Measurements from ENCODE around the gene AKR1C3.

Gene AKR1C3

DNA sequence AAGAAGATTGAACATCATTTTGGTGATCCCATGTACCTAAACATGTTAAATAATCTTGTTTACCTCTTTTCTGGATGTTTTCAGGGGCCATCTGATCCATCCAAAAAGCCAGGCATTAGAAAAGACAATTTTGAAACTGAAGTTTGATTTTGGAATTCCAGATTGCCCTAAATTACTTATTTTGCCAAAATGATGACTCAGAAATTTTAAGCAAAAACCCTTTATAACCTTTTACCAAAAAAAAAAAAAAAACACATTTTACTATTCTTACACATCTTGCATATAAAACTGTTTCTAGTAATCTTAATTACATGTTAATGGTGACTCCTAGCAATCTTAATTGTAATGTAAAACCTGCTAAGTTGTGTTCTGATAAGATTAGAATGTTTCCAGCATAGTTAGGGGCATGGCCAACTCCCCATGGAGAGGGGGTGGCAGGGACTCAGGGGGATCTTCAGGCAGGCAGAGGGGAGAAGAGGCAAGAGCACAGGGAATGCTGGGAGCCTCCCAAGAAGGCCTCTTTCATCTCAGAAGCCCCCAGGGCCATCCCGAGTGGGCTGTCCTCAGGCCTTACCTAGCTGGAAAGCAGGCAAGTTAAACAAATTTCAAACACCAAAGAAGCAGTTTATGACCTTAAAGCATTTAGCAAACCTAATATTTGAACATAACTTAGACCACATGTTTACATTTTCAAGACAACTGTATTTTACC lies 25.8 kb upstream of the AKR1C3 start:
- Histone ChIP-seq H3K36me3 (ENCODE audit: control insufficient read depth, insufficient read depth, low read length) (no peaks in the 10 kb centered on the region), H3K4me3 (ENCODE audit: insufficient read depth, low read depth, low read length, poor library complexity, severe bottlenecking) (no peak overlapping the region), H3K27ac (ENCODE audit: insufficient read depth, low read length, poor library complexity, severe bottlenecking) (no peak overlapping the region), H3K27me3 (replicated peaks; ENCODE audit: control insufficient read depth, insufficient read depth, low read length, poor library complexity, severe bottlenecking) (no peaks in the 10 kb centered on the region), H3K4me1 (ENCODE audit: control insufficient read depth, insufficient read depth, low read length, poor library complexity, severe bottlenecking) (no peaks in the 10 kb centered on the region), H3K9me3 (ENCODE audit: control insufficient read depth, low read length) (no peaks in the 10 kb centered on the region)
- no peak for DNase-seq

DNA sequence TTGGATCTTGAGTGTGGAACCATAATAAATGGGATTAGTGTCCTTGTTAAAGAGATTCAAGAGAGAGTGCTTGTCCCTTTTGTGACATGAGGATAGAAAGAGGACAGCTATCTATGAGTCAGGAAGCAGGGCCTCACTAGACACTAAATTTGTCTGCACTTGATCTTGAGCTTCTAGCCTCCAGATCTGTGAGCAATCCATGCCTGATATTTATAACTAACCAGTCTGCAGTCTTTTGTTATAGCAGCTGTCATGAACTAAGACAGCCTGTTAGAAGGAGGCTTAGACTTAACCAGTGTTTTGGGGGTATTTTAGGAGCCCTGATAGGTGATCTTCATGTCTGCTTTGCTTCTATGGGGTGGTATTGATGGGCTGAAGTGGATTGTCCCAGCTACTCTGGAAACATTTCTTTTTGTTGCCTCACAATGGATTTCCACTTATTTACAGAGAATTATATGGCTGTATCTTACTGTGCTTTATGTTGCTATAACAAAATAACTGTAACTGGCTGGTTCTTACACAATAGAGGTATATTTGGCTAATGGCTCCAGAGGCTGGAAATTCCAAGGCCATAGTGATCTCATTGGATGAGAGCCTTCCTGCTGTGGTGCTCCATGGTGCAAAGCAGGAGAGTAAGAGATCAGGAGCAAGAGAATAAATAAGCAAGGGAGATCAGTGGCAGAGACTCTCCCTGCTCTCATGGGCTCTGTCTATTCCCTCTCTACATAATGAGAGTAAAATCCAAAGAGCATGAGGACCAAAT lies 23.4 kb upstream of the AKR1C3 start:
- Histone ChIP-seq H3K4me1 (ENCODE audit: control insufficient read depth, insufficient read depth, low read length, poor library complexity, severe bottlenecking) (no peaks in the 10 kb centered on the region), H3K9me3 (ENCODE audit: control insufficient read depth, low read length) (no peaks in the 10 kb centered on the region), H3K27me3 (replicated peaks; ENCODE audit: control insufficient read depth, insufficient read depth, low read length, poor library complexity, severe bottlenecking) (no peaks in the 10 kb centered on the region), H3K4me3 (ENCODE audit: insufficient read depth, low read depth, low read length, poor library complexity, severe bottlenecking) (no peak overlapping the region), H3K27ac (ENCODE audit: insufficient read depth, low read length, poor library complexity, severe bottlenecking) (no peak overlapping the region), H3K36me3 (ENCODE audit: control insufficient read depth, insufficient read depth, low read length) (no peaks in the 10 kb centered on the region)
- DNase-seq, result no peak

DNA sequence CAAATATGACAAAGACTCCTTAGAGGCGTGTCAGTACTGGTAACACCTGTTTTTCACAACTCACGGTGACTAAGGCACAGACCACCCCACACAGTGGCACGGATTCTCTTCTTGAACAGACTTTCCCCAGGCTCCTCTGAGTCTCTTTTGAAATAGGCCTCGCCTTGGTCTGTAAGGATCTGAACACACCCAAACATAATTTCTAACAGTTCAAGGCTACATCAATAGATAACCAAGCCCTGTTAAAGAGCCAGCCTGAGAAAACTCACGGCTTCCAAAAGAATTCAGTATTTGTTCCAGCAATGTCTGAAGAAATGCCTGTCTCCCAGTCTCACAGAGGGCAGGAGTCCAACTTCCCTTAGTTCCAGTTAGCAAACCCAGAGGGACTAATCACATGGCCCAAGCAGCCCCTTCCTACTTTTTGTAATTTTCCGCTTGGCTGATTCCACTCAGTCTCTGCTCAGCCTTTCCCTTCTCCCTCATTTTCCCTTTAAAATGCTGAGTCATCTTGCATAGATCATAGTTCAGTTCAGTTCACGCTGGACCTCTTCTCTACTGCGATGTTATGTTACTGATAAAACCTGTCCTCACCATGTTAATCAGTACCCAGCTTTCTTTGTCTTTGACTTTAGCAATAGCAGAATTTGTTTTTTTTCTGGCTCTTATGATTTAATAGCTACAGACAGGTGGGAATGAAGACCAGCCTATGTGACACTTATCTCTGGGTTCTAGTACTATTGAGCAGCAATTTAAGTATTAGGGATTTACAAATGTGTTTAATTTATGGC lies 22.6 kb upstream of the AKR1C3 start:
- Histone ChIP-seq H3K27me3 (replicated peaks; ENCODE audit: control insufficient read depth, insufficient read depth, low read length, poor library complexity, severe bottlenecking) (no peaks in the 10 kb centered on the region), H3K36me3 (ENCODE audit: control insufficient read depth, insufficient read depth, low read length) (no peaks in the 10 kb centered on the region), H3K4me3 (ENCODE audit: insufficient read depth, low read depth, low read length, poor library complexity, severe bottlenecking) (no peak overlapping the region), H3K9me3 (ENCODE audit: control insufficient read depth, low read length) (no peaks in the 10 kb centered on the region), H3K27ac (ENCODE audit: insufficient read depth, low read length, poor library complexity, severe bottlenecking) (no peak overlapping the region), H3K4me1 (ENCODE audit: control insufficient read depth, insufficient read depth, low read length, poor library complexity, severe bottlenecking) (no peaks in the 10 kb centered on the region)
- DNase-seq, result no peak

DNA sequence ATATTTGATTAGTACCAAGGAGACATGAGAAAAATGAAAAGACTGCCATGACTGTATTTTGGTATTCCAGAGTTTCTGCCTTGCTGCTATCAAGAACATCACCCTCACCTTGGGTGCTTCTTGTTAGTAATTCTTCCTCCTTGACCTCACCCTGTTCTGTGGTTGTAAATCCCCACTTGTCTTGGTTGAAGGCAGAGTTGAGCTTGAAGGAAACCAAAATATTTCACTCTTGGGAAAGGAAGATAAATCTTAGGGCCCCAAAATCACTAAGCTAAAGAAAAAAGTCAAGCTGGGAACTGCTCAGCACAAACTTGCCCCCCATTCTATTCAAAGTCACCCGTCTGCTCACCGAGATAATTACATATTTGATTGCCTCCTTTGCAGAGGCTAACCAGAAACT lies 20.6 kb upstream of the AKR1C3 start:
- DNase-seq, result no peak
- no peaks in the 10 kb centered on the region for H3K27me3 ChIP-seq (replicated peaks; ENCODE audit: control insufficient read depth, insufficient read depth, low read length, poor library complexity, severe bottlenecking)
- no peaks in the 10 kb centered on the region for H3K36me3 ChIP-seq (ENCODE audit: control insufficient read depth, insufficient read depth, low read length)
- H3K27ac ChIP-seq (ENCODE audit: insufficient read depth, low read length, poor library complexity, severe bottlenecking), result no peak overlapping the region
- no peak overlapping the region for H3K4me3 ChIP-seq (ENCODE audit: insufficient read depth, low read depth, low read length, poor library complexity, severe bottlenecking)
- H3K4me1 ChIP-seq (ENCODE audit: control insufficient read depth, insufficient read depth, low read length, poor library complexity, severe bottlenecking), result no peaks in the 10 kb centered on the region
- H3K9me3 ChIP-seq (ENCODE audit: control insufficient read depth, low read length), result no peaks in the 10 kb centered on the region

DNA sequence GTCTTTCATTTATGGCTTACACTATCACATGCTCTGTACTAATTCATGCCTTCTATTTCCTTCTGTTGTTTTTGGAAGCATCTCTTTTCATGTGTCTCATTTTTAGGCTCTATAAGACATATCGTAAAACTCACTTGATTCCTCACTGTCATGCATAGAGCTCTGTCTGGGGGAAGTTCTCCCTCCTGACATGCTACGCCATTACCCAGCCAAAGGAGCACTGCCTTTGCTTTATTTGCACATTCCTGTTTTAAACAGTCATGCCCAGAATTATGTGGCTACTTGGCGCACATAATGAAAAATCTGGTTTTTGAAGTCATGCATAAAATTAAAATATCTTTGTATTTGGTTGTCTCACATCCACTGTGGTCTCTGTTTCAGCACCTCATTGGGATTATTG lies 17.6 kb upstream of the AKR1C3 start:
- DNase-seq, result no peak
- Histone ChIP-seq H3K9me3 (ENCODE audit: control insufficient read depth, low read length) (no peaks in the 10 kb centered on the region), H3K4me1 (ENCODE audit: control insufficient read depth, insufficient read depth, low read length, poor library complexity, severe bottlenecking) (no peaks in the 10 kb centered on the region), H3K27ac (ENCODE audit: insufficient read depth, low read length, poor library complexity, severe bottlenecking) (no peak overlapping the region), H3K27me3 (replicated peaks; ENCODE audit: control insufficient read depth, insufficient read depth, low read length, poor library complexity, severe bottlenecking) (no peaks in the 10 kb centered on the region), H3K36me3 (ENCODE audit: control insufficient read depth, insufficient read depth, low read length) (no peaks in the 10 kb centered on the region), H3K4me3 (ENCODE audit: insufficient read depth, low read depth, low read length, poor library complexity, severe bottlenecking) (no peak overlapping the region)

DNA sequence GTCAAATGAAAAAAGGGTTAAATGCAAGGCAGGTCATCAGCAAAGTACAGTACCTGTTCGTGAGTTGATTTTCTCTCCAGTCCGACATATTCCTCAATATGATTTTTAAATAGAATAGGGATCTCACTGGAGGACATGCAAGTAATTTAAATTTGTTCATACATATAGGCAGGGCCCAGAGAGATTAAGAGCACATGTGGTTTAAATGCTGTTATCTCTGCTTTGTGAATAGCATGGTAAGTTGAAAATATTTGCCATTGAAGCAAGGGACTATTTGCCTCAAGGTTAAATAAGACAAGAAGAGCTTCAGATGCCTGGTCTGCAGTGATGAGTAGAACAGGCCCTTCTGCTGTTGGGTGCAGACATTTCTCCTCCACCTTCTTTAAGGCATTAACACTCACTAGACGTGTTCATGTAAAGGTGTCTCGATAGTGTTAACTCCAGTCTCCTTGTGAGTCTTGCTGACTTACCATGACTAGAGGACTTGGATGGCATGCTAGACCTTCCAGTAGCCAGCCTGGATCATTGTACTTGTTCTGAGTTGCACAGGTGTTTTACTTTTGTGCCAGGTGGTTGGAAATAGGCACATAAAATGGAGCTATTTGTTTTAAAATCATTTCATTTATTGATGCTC lies 15.6 kb upstream of the AKR1C3 start:
- no peaks in the 10 kb centered on the region for H3K4me1 ChIP-seq (ENCODE audit: control insufficient read depth, insufficient read depth, low read length, poor library complexity, severe bottlenecking)
- H3K27ac ChIP-seq (ENCODE audit: insufficient read depth, low read length, poor library complexity, severe bottlenecking), result no peak overlapping the region
- no peak for DNase-seq
- no peaks in the 10 kb centered on the region for H3K36me3 ChIP-seq (ENCODE audit: control insufficient read depth, insufficient read depth, low read length)
- H3K9me3 ChIP-seq (ENCODE audit: control insufficient read depth, low read length), result no peaks in the 10 kb centered on the region
- no peak overlapping the region for H3K4me3 ChIP-seq (ENCODE audit: insufficient read depth, low read depth, low read length, poor library complexity, severe bottlenecking)
- no peaks in the 10 kb centered on the region for H3K27me3 ChIP-seq (replicated peaks; ENCODE audit: control insufficient read depth, insufficient read depth, low read length, poor library complexity, severe bottlenecking)

DNA sequence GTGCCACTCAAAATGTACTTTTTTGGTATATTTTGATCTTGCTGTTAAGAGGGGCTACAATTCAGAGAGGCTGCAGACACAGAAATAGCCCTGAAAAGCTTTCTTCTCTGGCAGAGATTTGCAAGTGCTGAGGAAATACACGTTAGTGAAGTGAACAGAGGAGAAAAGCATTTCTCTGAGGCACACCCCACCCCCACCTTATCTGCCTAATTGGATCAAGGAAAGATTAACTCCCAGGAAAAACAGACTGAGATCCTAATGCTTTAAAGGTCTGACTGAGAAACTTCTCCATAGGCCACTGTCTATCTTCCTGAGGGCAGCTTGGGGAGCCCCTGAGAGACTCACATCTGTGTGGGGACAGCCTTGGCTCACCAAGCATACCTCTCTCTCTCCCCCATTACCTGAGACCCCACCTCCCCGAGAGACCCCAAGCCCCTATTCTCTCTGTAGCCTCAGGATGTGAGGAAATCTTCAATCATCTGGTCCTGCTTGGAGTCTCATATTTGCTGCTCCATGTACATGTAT lies 14.8 kb upstream of the AKR1C3 start:
- DNase-seq, result no peak
- H3K27ac ChIP-seq (ENCODE audit: insufficient read depth, low read length, poor library complexity, severe bottlenecking), result no peak overlapping the region
- H3K4me1 ChIP-seq (ENCODE audit: control insufficient read depth, insufficient read depth, low read length, poor library complexity, severe bottlenecking), result no peaks in the 10 kb centered on the region
- H3K4me3 ChIP-seq (ENCODE audit: insufficient read depth, low read depth, low read length, poor library complexity, severe bottlenecking), result no peak overlapping the region
- no peaks in the 10 kb centered on the region for H3K27me3 ChIP-seq (replicated peaks; ENCODE audit: control insufficient read depth, insufficient read depth, low read length, poor library complexity, severe bottlenecking)
- no peaks in the 10 kb centered on the region for H3K36me3 ChIP-seq (ENCODE audit: control insufficient read depth, insufficient read depth, low read length)
- no peaks in the 10 kb centered on the region for H3K9me3 ChIP-seq (ENCODE audit: control insufficient read depth, low read length)

DNA sequence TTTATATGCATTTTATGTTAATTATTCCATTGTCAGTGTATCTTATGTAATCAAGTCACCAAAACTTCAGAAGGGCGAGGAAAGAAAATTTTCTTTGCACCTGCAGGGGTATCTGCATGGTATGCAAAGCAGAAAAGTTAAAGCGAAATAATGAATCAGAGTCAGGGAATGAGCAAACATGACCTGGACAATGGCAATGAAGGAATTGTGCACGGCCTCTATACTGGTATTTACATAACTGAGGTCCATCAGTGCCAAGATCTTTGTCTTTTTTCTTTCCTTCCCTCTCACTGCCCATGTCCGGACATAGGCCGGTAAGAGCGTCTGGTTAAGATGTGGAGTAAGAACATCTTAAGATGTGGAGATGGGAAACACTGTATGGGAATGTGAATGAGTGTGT lies 14.4 kb upstream of the AKR1C3 start:
- DNase-seq, result no peak
- H3K4me1 ChIP-seq (ENCODE audit: control insufficient read depth, insufficient read depth, low read length, poor library complexity, severe bottlenecking), result no peaks in the 10 kb centered on the region
- no peaks in the 10 kb centered on the region for H3K9me3 ChIP-seq (ENCODE audit: control insufficient read depth, low read length)
- no peaks in the 10 kb centered on the region for H3K27me3 ChIP-seq (replicated peaks; ENCODE audit: control insufficient read depth, insufficient read depth, low read length, poor library complexity, severe bottlenecking)
- H3K36me3 ChIP-seq (ENCODE audit: control insufficient read depth, insufficient read depth, low read length), result no peaks in the 10 kb centered on the region
- H3K4me3 ChIP-seq (ENCODE audit: insufficient read depth, low read depth, low read length, poor library complexity, severe bottlenecking), result no peak overlapping the region
- H3K27ac ChIP-seq (ENCODE audit: insufficient read depth, low read length, poor library complexity, severe bottlenecking), result no peak overlapping the region

DNA sequence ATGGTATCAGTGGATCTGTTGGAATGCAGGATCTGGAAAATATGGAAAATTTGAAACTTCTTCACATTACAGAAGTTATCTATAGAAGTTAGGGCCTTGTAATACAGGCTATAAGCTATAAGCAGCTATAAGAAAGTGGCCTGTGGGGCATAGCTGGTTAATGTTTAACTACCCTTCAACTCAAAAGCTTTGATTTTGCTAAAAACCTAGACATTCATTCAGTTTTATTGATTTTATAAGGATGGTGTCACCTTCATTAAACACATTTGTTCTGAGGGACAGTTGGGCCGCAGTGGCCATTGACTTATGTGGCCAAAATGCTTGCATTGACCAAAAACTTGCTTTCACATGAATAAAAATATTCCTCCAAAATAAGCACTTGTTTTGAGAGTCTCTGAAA lies 13.1 kb upstream of the AKR1C3 start:
- no peaks in the 10 kb centered on the region for H3K36me3 ChIP-seq (ENCODE audit: control insufficient read depth, insufficient read depth, low read length)
- no peaks in the 10 kb centered on the region for H3K27me3 ChIP-seq (replicated peaks; ENCODE audit: control insufficient read depth, insufficient read depth, low read length, poor library complexity, severe bottlenecking)
- H3K27ac ChIP-seq (ENCODE audit: insufficient read depth, low read length, poor library complexity, severe bottlenecking), result no peak overlapping the region
- no peaks in the 10 kb centered on the region for H3K4me1 ChIP-seq (ENCODE audit: control insufficient read depth, insufficient read depth, low read length, poor library complexity, severe bottlenecking)
- no peak for DNase-seq
- H3K4me3 ChIP-seq (ENCODE audit: insufficient read depth, low read depth, low read length, poor library complexity, severe bottlenecking), result no peak overlapping the region
- H3K9me3 ChIP-seq (ENCODE audit: control insufficient read depth, low read length), result no peaks in the 10 kb centered on the region
